HepG2 (cell line): ENCODE results near the gene RASSF4. TPM values are rescaled to one million over a fixed set of nuclear protein-coding genes. Genes with fewer than 3 reads are reported as not detected.
A peak's percentile ranks its signal among the peaks of the same experiment; 100 is the strongest.

ENCODE experiments used
- ATAC-seq: fragments of 200-7000 bp; cut with Tn5 transposase; 3 replicates; pipeline ENCODE4 v1.9.1; 2020; ENCODE audit warnings: mild to moderate bottlenecking, moderate library complexity
- BruUV-seq: library from RNA; stranded (reverse); fragments of 400-500 nt; replicated peaks from 2 replicates; lab custom pipeline; 2021; lab: Mats Ljungman, UMichigan
- CTCF ChIA-PET: fragments of 300-600 bp; formaldehyde crosslinking; extraction: SDS; loops from one replicate; lab custom pipeline; 2021; ENCODE audit warnings: low total read pairs, inconsistent platforms, low intra/inter-chr PET ratio; lab: Yijun Ruan, JAX
- POLR2A ChIA-PET: fragments of 350-600 bp; sonication (Branson Sonifier 250); formaldehyde crosslinking; loops from one replicate; lab custom pipeline; 2020; ENCODE audit warnings: antibody characterized with exemption, inconsistent platforms; lab: Yijun Ruan, JAX
- DNase-seq: peaks from one replicate; pipeline ENCODE4 v3.0.0-alpha.2; 2015; ENCODE audit warnings: low spot score
- FAIRE-seq: peaks from 3 replicates; lab custom pipeline; 2011; peaks lifted over from hg19 to GRCh38; lab: Jason Lieb, UNC
- H2AFZ ChIP-seq: one replicate; pipeline ENCODE4 v1.6.1; 2011; ENCODE audit warnings: low read length, inconsistent platforms
- H3K27ac ChIP-seq: fragments of 300-600 bp; 3 replicates; pipeline ENCODE4 v1.8.0; 2011; ENCODE audit warnings: mixed run types, mild to moderate bottlenecking, mixed read lengths, low read length, inconsistent platforms; ENCODE audit not compliant: insufficient read depth; ENCODE audit errors: extremely low read length
- H3K27me3 ChIP-seq, 2 experiments: fragments of 200-600 bp in 1 of 2; 2 replicates in 1 of 2; 3 replicates in 1 of 2; pipeline versions ENCODE4 v1.6.0 to v1.8.0; 2011; ENCODE audit warnings: low read length in 2 of 2, mild to moderate bottlenecking in 2 of 2, moderate library complexity in 2 of 2, inconsistent platforms in 1 of 2; ENCODE audit not compliant: insufficient read depth in 2 of 2, control insufficient read depth in 1 of 2
- H3K36me3 ChIP-seq, 2 experiments: fragments of 200-600 bp in 1 of 2; replicated peaks in 1 of 2; 2 replicates in 1 of 2; 3 replicates in 1 of 2; pipeline versions ENCODE4 v1.5.1 to v1.8.0; 2011; ENCODE audit warnings: low read length in 2 of 2, inconsistent platforms in 1 of 2; ENCODE audit not compliant: insufficient read depth in 2 of 2, control insufficient read depth in 1 of 2
- H3K4me1 ChIP-seq: 2 replicates; pipeline ENCODE4 v1.5.1; 2012; ENCODE audit warnings: low read length, inconsistent platforms; ENCODE audit not compliant: insufficient read depth
- H3K4me2 ChIP-seq: 2 replicates; pipeline ENCODE4 v1.6.0; 2011; ENCODE audit warnings: low read depth, low read length, inconsistent platforms
- H3K4me3 ChIP-seq, 3 experiments: fragments of 200-600 bp in 1 of 3; sonication (generic), shearing (Covaris generic) in 1 of 3; replicated peaks in 1 of 3; 2 replicates each; pipeline ENCODE4 v1.5.1; 2011 to 2016; ENCODE audit warnings: low read length in 3 of 3, inconsistent platforms in 2 of 3, low read depth in 2 of 3, mild to moderate bottlenecking in 2 of 3, control low read depth in 1 of 3, mixed read lengths in 1 of 3; ENCODE audit not compliant: insufficient read depth in 1 of 3
- H3K79me2 ChIP-seq: one replicate; pipeline ENCODE4 v1.6.1; 2011; ENCODE audit warnings: low read length, inconsistent platforms; ENCODE audit not compliant: insufficient read depth
- H3K9ac ChIP-seq: 2 replicates; pipeline ENCODE4 v1.6.0; 2011; ENCODE audit warnings: mild to moderate bottlenecking, low read depth, low read length, inconsistent platforms; ENCODE audit not compliant: insufficient read depth
- H3K9me3 ChIP-seq: 2 replicates; pipeline ENCODE4 v1.5.1; 2012; ENCODE audit warnings: mild to moderate bottlenecking, low read length
- H4K20me1 ChIP-seq: 2 replicates; pipeline ENCODE4 v1.6.0; 2011; ENCODE audit warnings: inconsistent platforms, mild to moderate bottlenecking, low read length, moderate library complexity; ENCODE audit not compliant: insufficient read depth
- ATM ChIP-seq: fragments of 450-650 bp; IDR thresholded peaks from 2 replicates; pipeline ENCODE4 v1.7.1; 2017; ENCODE audit warnings: mild to moderate bottlenecking, borderline replicate concordance
- KLF11 ChIP-seq: IDR thresholded peaks from 2 replicates; pipeline ENCODE4 v1.6.1; 2016; ENCODE audit warnings: missing compliant biosample characterization
- PPARG ChIP-seq: conservative IDR thresholded peaks from 2 replicates; pipeline ENCODE4 v1.6.1; 2016; ENCODE audit warnings: missing biosample characterization, missing genetic modification reagents
- RFX5 ChIP-seq: IDR thresholded peaks from 2 replicates; pipeline ENCODE4 v1.6.1; 2011; ENCODE audit warnings: low read depth, low read length, improper control_type of control experiment
- SMYD3 ChIP-seq: sonication (generic); formaldehyde crosslinking; IDR thresholded peaks from 2 replicates; pipeline ENCODE4 v1.8.1; 2023; ENCODE audit warnings: mild to moderate bottlenecking, missing genetic modification reagents
- SP5 ChIP-seq: IDR thresholded peaks from 2 replicates; pipeline ENCODE4 v1.6.1; 2016; ENCODE audit warnings: low read depth, borderline replicate concordance
- ZBTB7A ChIP-seq: sonication (generic); formaldehyde crosslinking; IDR thresholded peaks from 2 replicates; pipeline ENCODE4 v1.8.0; 2022; ENCODE audit warnings: mild to moderate bottlenecking, missing genetic modification reagents
- WGBS: methylation state at CpG from one replicate; pipeline ENCODE4 v1.1.6; 2017; ENCODE audit warnings: low lambda C conversion rate; 5-methylcytosine and 5-hydroxymethylcytosine counted together
- in situ Hi-C: cut with HindIII; loops from 2 replicates; pipeline ENCODE4 v1.10.0; 2017; ENCODE audit warnings: low pct_unique_long_range_greater_than_20kb; ENCODE audit not compliant: extremely low pct_ligation_motif_present
- intact Hi-C: fragments of 100-400 bp; cut with micrococcal nuclease; formaldehyde crosslinking; loops from one replicate; pipeline ENCODE4 v1.10.0; 2022; ENCODE audit not compliant: unreplicated experiment
- polyA plus RNA-seq, 8 experiments: library from polyadenylated mRNA; depleted of rRNA in 3 of 8; stranded (reverse) in 7 of 8; unstranded in 1 of 8; fragments of >200 nt; fragmentation: Illumina TruSeq in 4 of 8; extraction: Trizol in 4 of 8; gene quantifications; 2 replicates each; pipeline versions ENCODE4 v1.2.1 to v1.2.3, GENCODE V29; 2011 to 2016; ENCODE audit warnings: low read depth in 4 of 8, missing spikeins in 1 of 8, mixed read lengths in 1 of 8; ENCODE audit not compliant: insufficient read depth in 1 of 8
- total RNA-seq, 5 experiments: library from RNA; depleted of rRNA; stranded (reverse); fragments of >200 nt; fragmentation: Illumina TruSeq; extraction: Trizol; gene quantifications; 2 replicates each; pipeline ENCODE4 v1.2.3, GENCODE V29; 2016; ENCODE audit warnings: low read depth in 1 of 5
- TF ChIP-seq, protein P1 (sequence below): IDR thresholded peaks from 2 replicates; pipeline ENCODE4 v1.6.1; 2016; ENCODE audit warnings: control low read depth
- TF ChIP-seq, protein P2 (sequence below): sonication (generic); formaldehyde crosslinking; IDR thresholded peaks from 2 replicates; pipeline ENCODE4 v1.5.0; 2020; ENCODE audit warnings: missing genetic modification reagents
- TF ChIP-seq, protein P3 (sequence below): fragments of 450-650 bp; IDR thresholded peaks from 2 replicates; pipeline ENCODE4 v1.6.1; 2017; ENCODE audit warnings: mild to moderate bottlenecking
- TF ChIP-seq, protein P4 (sequence below): sonication (generic); formaldehyde crosslinking; IDR thresholded peaks from 2 replicates; pipeline ENCODE4 v1.5.0; 2020; ENCODE audit warnings: missing genetic modification reagents, mild to moderate bottlenecking, borderline replicate concordance

RASSF4 gene
- total and polyA plus RNA-seq, 2 of the 13 experiments (the other 11 are each of a cell fraction or from before 2014, with no cell fraction given), result 34.0 to 51.7 TPM

DNA sequence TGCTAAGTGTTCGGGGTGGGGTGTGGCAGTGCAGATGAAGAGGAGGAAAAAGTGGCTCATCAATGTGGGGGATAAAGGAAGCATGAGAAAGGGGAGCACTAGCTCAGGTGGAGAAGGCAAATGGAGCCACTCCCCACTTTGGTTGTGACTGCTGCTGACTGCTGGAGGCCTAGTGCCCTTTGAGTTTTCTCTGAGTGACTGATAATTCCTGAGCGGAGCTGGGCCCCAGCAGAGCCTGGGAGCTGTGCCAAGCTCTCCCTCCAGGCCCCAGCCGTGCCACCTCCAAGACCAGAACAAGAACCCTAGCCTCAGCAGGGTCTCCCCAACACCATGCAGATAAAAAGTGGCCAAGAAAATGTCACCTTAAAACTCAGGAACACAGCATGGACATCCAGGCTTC is 9.7 kb upstream of the RASSF4 start (continued):
- TF ChIP-seq, protein P1, sequence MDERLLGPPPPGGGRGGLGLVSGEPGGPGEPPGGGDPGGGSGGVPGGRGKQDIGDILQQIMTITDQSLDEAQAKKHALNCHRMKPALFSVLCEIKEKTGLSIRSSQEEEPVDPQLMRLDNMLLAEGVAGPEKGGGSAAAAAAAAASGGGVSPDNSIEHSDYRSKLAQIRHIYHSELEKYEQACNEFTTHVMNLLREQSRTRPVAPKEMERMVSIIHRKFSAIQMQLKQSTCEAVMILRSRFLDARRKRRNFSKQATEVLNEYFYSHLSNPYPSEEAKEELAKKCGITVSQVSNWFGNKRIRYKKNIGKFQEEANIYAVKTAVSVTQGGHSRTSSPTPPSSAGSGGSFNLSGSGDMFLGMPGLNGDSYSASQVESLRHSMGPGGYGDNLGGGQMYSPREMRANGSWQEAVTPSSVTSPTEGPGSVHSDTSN (CRISPR knock-in tag), result no peak
- no peak for TF ChIP-seq ATM

DNA sequence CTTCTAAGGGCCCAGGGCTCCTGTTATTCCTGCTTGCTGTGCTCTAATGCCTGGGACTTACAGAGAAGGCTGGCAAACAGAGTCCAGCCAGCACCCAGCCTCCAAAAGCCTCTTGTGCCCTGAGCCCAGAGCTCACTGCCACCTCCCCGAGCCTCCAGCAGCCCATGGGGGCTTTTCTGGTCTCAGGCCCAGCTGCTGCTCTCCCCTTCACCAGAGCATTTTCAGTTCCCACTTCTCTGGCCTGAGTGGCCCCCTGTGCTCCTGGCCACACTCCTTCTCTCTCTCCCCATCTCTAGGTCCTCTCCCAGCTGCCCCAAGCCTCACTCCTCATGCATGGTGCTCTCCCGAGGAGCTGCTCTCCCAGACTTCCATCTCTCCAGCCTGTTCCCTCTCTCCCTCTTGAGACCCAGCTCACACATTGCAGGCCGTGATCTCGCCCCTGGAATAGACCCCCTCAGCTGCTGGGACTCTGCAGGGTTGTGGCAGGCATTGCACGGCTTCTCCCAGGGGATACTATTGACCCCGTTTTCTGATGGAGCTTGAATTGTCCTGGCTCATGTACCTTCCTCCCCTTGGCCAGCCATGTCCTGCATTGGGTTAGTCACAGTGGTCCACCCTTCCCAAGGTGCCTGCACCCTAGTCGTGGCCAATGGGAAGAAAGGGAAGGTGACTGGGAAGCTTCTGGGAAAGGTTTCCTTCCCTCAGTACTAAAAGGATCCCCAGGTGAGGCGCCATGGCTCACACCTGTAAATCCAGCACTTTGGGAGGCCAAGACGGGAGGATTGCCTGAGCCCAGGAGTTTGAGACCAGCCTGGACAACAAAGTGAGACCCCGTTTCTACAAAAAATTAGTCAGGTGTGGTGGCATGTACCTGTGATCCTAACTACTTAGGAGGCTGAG is 9.0 kb upstream of the RASSF4 start:
- BruUV-seq, result no TSS peak
- Histone ChIP-seq H3K4me1 (peaks cover 91% of the 10 kb centered on the region), H3K4me3 (no peak overlapping the region), H2AFZ (no peak overlapping the region), H3K79me2 (no peaks in the 10 kb centered on the region), H3K4me2 (peak overlapping the region; percentile 68), H3K9me3 (no peaks in the 10 kb centered on the region), H4K20me1 (no peaks in the 10 kb centered on the region), H3K27me3 (no peaks in the 10 kb centered on the region), H3K36me3 (no peaks in the 10 kb centered on the region), H3K27ac (peak overlapping the region; percentile 37), H3K9ac (peak overlapping the region; percentile 30)
- WGBS, result 93% methylated on average over 10 of the region's 10 CpGs
- POLR2A ChIA-PET, result interaction anchor here (1.1 to 5.9 kb wide), 9 partner anchors 10 to 44 kb away, joined by 3 to 84 read pairs (median 9); partner anchors contain the start of genes DEPP1 and RASSF4
- ATAC-seq, result peak; percentile 11
- CTCF ChIA-PET, result interaction anchor here (1.7 kb wide), 1 partner anchor 25 kb away, joined by 5 read pairs; no protein-coding TSS in a partner anchor
- intact Hi-C loops (loop anchor here (2.0 to 5.0 kb wide), 2 partner anchors 14 to 693 kb away; no protein-coding TSS in a partner anchor), in situ Hi-C loops (loop anchor here (25.0 kb wide), 1 partner anchor 1538 kb away; the partner anchor contains the start of gene HNRNPF)
- FAIRE-seq, result no peak
- DNase-seq, result no peak
- TF ChIP-seq SMYD3 (no peak), RFX5 (no peak), PPARG (CRISPR knock-in tag) (no peak), KLF11 (no peak), ZBTB7A (CRISPR knock-in tag) (no peak), SP5 (CRISPR knock-in tag) (no peak)
- TF ChIP-seq, protein P2, sequence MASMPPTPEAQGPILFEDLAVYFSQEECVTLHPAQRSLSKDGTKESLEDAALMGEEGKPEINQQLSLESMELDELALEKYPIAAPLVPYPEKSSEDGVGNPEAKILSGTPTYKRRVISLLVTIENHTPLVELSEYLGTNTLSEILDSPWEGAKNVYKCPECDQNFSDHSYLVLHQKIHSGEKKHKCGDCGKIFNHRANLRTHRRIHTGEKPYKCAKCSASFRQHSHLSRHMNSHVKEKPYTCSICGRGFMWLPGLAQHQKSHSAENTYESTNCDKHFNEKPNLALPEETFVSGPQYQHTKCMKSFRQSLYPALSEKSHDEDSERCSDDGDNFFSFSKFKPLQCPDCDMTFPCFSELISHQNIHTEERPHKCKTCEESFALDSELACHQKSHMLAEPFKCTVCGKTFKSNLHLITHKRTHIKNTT (CRISPR knock-in tag), result no peak
- TF ChIP-seq, protein P3, sequence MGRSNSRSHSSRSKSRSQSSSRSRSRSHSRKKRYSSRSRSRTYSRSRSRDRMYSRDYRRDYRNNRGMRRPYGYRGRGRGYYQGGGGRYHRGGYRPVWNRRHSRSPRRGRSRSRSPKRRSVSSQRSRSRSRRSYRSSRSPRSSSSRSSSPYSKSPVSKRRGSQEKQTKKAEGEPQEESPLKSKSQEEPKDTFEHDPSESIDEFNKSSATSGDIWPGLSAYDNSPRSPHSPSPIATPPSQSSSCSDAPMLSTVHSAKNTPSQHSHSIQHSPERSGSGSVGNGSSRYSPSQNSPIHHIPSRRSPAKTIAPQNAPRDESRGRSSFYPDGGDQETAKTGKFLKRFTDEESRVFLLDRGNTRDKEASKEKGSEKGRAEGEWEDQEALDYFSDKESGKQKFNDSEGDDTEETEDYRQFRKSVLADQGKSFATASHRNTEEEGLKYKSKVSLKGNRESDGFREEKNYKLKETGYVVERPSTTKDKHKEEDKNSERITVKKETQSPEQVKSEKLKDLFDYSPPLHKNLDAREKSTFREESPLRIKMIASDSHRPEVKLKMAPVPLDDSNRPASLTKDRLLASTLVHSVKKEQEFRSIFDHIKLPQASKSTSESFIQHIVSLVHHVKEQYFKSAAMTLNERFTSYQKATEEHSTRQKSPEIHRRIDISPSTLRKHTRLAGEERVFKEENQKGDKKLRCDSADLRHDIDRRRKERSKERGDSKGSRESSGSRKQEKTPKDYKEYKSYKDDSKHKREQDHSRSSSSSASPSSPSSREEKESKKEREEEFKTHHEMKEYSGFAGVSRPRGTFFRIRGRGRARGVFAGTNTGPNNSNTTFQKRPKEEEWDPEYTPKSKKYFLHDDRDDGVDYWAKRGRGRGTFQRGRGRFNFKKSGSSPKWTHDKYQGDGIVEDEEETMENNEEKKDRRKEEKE, result no peak
- TF ChIP-seq, protein P4, sequence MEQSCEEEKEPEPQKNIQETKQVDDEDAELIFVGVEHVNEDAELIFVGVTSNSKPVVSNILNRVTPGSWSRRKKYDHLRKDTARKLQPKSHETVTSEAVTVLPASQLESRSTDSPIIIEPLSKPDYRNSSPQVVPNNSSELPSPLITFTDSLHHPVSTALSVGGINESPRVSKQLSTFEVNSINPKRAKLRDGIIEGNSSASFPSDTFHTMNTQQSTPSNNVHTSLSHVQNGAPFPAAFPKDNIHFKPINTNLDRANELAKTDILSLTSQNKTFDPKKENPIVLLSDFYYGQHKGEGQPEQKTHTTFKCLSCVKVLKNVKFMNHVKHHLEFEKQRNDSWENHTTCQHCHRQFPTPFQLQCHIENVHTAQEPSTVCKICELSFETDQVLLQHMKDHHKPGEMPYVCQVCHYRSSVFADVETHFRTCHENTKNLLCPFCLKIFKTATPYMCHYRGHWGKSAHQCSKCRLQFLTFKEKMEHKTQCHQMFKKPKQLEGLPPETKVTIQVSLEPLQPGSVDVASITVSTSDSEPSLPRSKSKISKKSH (CRISPR knock-in tag), result 0 out of 2 replicates have a peak, but pooled peaks have one; percentile 27
